SK-N-MC (cell line): ENCODE measurements around the gene PTGFR.

Experiments used
- EZH2 ChIP-seq: fragments of 200-600 bp; sonication (generic); IDR thresholded peaks from one replicate; pipeline ENCODE4 v1.6.1; 2017; ENCODE audit warnings: antibody characterized with exemption
- FOXP2 ChIP-seq: optimal IDR thresholded peaks from 2 replicates; pipeline ENCODE3; 2011; ENCODE audit warnings: mild to moderate bottlenecking, moderate library complexity; ENCODE audit not compliant: insufficient read depth; ENCODE audit errors: extremely low read length, control extremely low read depth
- POLR2AphosphoS5 ChIP-seq: IDR thresholded peaks from 2 replicates; pipeline ENCODE4 v1.6.1; 2012; ENCODE audit warnings: mild to moderate bottlenecking, low read depth, low read length, borderline replicate concordance

GRCh38 chr1:78465143-78465542 is 25.6 kb upstream of the PTGFR start:
- TF ChIP-seq POLR2AphosphoS5 = no peak
- no peak for TF ChIP-seq EZH2
- TF ChIP-seq FOXP2 = no peak
